G401 (cell line): ENCODE measurements around the gene MYO1D. TPM values are rescaled to one million over a fixed set of nuclear protein-coding genes. Genes with fewer than 3 reads are reported as not detected.
"Not testable (repeated sequence)": the region's sequence is repeated elsewhere in the genome, so short reads cannot be mapped to it uniquely, and the experiment has no call there.

Source experiments
- DNase-seq: peaks from one replicate; pipeline ENCODE4 v3.0.0-alpha.2; 2015; ENCODE audit warnings: low spot score
- in situ Hi-C: cut with HindIII; loops from 2 replicates; pipeline ENCODE4 v1.10.0; 2016; ENCODE audit warnings: low sequenced_read_pairs, mixed read lengths
- total RNA-seq: library from RNA; depleted of rRNA; stranded (reverse); fragments of >200 nt; shearing (Covaris generic); gene quantifications from 2 replicates; pipeline ENCODE4 v1.2.3, GENCODE V29; 2014

MYO1D gene
- total RNA-seq, 1 experiment from 2014 or later: 3.7 TPM

GRCh38 chr17:32660496-32660985, 216.4 kb downstream of the MYO1D start:
- no peak for DNase-seq
- in situ Hi-C loops: loop anchor here (25.0 kb wide), 1 partner anchor 102 kb away; no protein-coding TSS in a partner anchor

DNA sequence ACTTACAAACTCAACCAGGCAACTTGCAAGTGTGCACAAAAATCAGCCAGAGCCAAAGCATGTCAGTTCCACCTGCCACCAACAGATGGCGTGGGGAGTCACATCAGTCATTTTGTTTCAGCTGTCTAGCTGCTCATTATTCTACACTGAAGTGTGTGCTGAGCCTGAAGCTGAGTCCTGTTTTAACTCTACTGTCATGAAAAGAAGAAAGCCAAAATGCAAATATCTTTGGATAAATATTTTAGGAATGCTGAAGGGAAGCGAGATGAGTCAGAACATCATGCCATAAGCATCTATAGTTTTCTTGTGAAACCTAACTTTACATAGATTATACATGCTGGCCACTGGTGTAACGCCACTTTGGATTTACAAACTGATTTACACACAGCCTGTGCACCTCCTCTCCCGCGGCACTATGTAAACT, 217.5 kb downstream of the MYO1D start:
- DNase-seq: peak; percentile 86
- in situ Hi-C loops: loop anchor here (25.0 kb wide), 1 partner anchor 103 kb away; no protein-coding TSS in a partner anchor

GRCh38 chr17:32658470-32659418, 218.2 kb downstream of the MYO1D start:
- in situ Hi-C loops: loop anchor here (25.0 kb wide), 1 partner anchor 104 kb away; no protein-coding TSS in a partner anchor
- DNase-seq: no peak

- in situ Hi-C loops: loop anchor here (25.0 kb wide), 1 partner anchor 105 kb away; no protein-coding TSS in a partner anchor
- DNase-seq: no peak
Measured at GRCh38 chr17:32656886-32657285, 220.0 kb downstream of the MYO1D start.

- DNase-seq: no peak
- in situ Hi-C loops: loop anchor here (25.0 kb wide), 1 partner anchor 108 kb away; no protein-coding TSS in a partner anchor
Measured at GRCh38 chr17:32654324-32654723, 222.6 kb downstream of the MYO1D start.

DNA sequence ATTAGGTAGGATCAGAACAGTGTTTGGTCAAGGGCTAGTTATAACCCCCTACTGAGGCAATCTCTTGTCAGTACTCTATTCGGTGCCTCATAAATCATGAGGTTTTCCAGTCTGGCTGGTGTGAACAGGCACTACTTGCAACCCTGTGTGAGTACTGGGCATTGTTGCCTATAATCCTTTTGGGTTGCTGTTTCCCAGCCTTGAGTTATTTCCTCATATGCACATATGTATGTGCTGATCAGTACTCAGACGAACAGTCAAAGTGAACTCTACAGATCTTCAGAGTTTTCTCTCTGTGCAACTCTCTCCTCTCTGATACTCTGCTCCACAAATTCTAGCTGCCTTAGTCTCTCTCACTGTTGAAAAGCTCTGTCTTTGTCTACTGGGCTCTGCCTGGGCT, 225.8 kb downstream of the MYO1D start:
- in situ Hi-C loops: loop anchor here (25.0 kb wide), 1 partner anchor 111 kb away; no protein-coding TSS in a partner anchor
- DNase-seq: no peak

GRCh38 chr17:32648450-32648849, 228.5 kb downstream of the MYO1D start:
- no peak for DNase-seq
- in situ Hi-C loops: no loop called here

DNA sequence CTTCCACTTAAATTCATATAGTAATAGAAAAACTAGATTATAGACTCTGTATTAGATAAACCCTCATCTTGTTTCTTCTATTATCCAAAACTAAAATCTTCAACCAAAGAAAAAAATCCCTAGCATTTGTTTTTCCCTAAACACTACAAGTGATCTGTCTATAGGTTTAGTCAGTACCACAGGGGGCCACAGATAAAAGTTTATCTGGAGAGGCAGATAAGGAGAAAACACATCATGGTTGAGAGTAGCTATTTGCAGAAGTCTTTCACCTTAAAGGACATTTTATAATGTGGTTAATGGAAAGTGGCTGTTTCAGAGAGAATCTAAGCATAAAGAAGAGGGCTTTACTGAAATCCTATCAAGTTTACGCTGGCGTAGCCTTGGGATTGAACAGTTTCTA, 230.0 kb downstream of the MYO1D start:
- in situ Hi-C loops: no loop called here

DNA sequence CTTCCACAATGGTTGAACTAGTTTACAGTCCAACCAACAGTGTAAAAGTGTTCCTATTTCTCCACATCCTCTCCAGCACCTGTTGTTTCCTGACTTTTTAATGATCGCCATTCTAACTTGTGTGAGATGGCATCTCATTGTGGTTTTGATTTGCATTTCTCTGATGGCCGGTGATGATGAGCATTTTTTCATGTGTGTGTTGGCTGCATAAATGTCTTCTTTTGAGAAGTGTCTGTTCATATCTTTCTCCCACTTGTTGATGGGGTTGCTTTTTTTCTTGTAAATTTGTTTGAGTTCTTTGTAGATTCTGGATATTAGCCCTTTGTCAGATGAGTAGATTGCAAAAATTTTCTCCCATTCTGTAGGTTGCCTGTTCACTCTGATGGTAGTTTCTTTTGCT, 235.4 kb downstream of the MYO1D start:
- in situ Hi-C loops, DNase-seq: not testable (repeated sequence)

More for the DNA sequence above, 230.0 kb downstream of the MYO1D start:
- DNase-seq: no peak

GRCh38 chr17:32636598-32637218, 240.2 kb downstream of the MYO1D start:
- in situ Hi-C loops: no loop called here
- no peak for DNase-seq

DNA sequence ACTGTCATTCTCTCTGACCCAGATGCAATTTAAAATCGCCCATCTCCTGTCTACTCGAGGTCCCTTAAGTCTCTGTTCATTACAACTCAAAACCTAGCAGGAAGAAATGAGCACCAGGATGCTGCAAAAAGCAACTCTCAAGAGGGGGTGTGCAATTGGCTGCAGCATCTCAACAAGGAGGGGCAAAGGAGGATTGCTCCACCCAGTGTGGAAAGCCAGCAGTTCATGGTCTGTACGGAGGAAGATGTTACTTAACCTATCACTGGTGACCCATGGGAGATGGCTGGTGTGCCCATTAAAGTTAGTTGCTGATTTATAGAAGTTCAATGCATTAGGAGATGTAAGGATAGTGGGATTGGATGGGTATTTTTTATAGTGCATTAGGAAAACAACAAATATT, 242.8 kb downstream of the MYO1D start:
- in situ Hi-C loops: no loop called here

GRCh38 chr17:32631341-32632096, 245.4 kb downstream of the MYO1D start:
- DNase-seq: no peak
- in situ Hi-C loops: no loop called here

More for the DNA sequence above, 242.8 kb downstream of the MYO1D start:
- no peak for DNase-seq

DNA sequence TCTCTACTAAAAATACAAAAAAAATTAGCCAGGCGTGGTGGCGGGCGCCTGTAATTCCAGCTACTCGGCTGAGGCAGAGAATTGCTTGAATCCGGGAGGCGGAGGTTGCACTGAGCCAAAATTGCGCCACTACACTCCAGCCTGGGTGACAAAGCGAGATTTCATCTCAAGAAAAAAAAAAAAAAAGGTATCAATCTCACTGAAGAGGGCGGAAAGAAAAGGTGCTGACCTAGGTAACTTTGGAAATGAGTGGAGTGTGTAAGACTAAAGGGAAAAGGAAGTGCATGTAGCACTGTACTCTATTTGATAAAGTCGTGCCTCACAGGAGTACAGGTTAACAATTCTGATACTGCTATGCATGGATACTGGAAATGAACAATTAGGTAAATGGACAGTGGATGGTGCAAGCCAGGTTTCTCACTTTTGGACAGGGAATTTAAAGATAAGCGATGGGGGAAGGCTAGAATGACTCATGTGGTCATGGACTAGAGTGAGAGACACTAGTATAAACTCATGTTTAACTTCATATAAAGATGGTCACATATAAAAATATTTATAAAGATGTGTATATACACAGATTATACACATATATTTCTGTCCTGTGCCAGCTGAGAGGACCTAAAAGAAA, 247.2 kb downstream of the MYO1D start:
- no peak for DNase-seq
- in situ Hi-C loops: no loop called here

DNA sequence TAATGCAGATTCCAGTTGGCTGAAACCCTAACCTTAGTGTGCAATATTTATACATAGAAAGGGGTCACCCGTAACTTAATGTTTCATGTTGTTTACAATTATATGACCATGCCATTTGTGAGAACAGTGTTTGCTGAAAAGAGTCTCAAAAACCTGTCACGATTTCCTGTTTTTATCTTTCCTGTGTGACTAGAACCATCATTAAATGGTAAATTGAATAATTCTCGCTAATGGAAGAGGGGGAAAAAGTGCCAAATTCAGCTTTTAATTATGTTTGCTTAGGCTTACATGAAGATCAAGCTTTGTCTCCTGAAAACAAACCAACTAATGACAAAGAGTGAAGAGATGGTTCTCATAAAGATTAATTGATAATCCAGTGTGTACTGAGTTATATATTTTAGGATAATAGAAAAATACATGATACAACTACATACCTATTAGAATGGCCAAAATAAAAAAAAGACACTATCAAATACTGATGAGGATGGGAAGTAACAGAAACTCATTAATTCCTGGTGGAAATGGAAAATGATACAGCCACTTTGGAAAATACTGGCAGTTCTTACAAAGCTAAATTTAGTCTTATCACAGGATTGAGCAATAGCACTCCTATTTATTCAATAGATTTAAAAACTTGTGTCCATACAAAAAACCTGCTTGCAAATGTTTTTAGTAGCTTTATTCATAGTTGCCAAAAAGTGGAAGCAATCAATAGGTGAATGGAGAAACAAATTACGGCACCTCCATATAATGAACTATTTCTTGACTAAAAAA, 248.5 kb downstream of the MYO1D start:
- in situ Hi-C loops: no loop called here

GRCh38 chr17:32627239-32627996, 249.5 kb downstream of the MYO1D start:
- in situ Hi-C loops: no loop called here

More for the DNA sequence above, 248.5 kb downstream of the MYO1D start:
- DNase-seq: peak; percentile 3

GRCh38 chr17:32626379-32626791, 250.5 kb downstream of the MYO1D start:
- peak; percentile 67 for DNase-seq
- in situ Hi-C loops: no loop called here

More at GRCh38 chr17:32627239-32627996, 249.5 kb downstream of the MYO1D start:
- peak; percentile 95 for DNase-seq

DNA sequence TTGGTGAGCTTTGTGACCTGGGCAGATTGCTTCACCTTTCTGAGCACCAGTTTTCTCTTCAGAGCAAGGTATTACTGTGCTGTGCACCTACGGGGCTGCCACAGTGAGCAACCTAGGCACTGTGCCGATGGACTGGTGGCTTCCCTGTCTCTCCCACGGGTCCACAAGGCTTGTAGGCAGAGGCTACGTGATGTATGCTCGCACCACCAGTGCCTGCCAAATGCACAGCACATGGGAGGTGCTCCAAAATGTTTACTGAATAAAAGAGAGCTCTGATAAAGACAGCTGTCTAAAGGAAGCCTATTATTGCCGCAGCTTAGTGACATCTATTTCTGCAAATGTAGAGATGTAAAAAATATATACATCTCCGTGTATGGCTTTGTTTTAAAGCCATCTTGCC, 251.0 kb downstream of the MYO1D start:
- in situ Hi-C loops: no loop called here
- DNase-seq: peak; percentile 72
